NCI-H2107 treated with DMSO at 0.1 percent for 48 hours (cell line): Measurements from ENCODE around the gene ZAP70.
"Not testable (repeated sequence)": the region's sequence is repeated elsewhere in the genome, so short reads cannot be mapped to it uniquely, and the experiment has no call there.

Experiments
- DNase-seq: peaks from one replicate; lab custom pipeline; 2025; ENCODE audit not compliant: unreplicated experiment; lab: John Stamatoyannopoulos, UW

The ZAP70 gene

DNA sequence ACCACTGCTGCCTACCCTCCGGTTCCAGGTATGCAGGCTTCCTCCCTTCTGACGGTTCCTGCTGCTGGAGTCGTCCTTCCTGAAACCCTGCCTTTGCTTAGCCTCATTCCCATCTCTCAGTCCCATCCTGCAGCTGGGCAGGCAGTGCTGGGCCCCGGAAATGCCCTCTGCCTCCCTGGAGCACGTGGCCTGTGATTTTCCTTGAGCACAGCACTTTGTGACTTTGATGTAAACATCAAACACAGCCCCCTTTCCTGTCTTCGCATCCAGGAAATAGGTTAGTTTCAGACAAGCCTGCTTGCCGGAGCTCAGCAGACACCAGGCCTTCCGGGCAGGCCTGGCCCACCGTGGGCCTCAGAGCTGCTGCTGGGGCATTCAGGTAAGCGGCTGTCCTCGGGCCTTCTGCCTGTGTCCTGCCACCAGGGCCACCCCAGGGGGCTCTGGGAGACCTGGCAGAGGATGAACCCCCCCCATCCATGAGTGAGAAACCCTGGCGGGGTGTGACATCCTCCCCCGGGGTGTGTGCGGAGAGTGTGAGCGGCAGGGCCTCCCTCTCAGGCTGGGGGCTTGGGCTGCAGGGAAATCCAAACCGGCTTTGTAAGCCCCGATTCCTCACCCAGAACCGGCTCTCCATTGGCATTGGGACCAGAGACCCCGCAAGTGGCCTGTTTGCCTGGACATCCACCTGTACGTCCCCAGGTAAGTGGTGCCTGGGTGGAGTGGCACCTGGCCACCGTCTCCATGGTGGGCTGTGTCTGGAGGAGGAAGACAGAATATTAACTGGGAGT is at the start of gene ZAP70:
Gene ZAP70 (plus strand): TSS at position 281 of the 788 bp plus-strand sequence. CDS start 10,461 bp downstream, outside the sequence.
- DNase-seq: no peak

DNA sequence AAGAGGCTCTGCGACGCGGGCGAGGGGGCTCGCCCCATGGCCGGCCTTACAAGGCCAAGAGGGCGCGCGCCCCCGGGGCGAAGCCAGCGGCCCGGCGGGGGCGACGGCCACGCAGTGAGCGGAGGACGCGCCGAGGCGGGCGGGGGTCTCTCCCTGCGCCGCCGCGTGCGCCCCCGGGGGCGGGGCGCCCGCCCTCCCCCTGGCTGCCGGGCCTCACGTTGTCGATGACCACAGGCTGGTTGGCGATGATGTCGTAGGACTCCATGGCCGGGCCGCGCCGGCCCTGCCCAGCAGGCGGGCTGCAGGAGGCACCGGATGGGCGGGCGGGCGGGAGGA is 49.8 kb upstream of the ZAP70 start:
- DNase-seq: no peak

DNA sequence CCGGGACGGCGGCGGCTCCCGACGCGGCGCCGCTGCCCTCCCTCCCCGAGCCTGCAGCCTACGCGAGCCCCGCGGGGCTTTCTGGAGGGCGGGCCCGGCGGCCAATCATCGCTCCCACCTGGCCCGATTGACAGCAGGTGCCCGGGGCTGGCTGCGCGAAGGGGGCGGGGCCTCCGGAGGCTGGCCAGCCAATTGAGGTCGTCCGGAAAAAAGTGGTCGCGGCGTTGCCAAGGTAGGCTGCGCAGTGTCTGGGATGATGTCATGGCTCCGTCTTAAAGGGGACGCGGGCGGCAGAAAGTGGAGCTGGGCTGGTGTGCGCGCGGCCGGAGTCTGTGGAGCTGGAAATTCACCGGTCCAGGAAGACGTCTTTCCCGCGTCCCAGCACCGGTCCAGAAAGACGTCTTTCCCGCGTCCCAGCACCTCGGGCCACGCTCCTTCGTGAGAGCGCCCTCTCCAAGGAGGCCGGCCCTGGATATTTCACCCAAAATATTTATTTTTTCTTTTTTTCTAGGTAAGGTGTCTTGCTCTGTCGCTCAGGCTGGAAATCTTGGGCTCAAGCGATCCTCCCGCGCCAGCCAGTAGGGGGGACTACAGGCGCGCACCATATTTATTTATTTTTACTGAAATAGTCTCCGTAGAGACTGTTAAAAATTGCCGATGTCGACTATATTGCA is 49.3 kb upstream of the ZAP70 start, which contains the start of gene ACTR1B:
Gene ACTR1B (minus strand): TSS at position 83 of the 674 bp plus-strand sequence. CDS start 154 bp downstream, outside the sequence.
- DNase-seq: peak; percentile 97

DNA sequence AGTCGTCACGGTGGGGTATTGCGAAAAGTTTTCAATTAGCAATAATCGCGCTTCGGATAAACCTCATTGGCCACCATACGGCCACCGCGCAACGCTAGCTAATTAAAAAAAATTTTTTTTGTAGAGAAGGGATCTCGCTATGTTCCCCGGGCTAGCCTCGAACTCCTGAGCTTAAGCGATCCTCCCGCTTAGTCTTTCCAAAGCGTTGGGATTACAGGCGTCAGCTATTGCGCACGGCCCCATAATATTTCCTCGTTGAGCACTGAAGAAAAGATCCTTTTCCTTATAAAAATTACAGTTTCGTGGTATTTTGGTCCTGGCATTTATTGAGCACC is 48.8 kb upstream of the ZAP70 start:
- no peak for DNase-seq

DNA sequence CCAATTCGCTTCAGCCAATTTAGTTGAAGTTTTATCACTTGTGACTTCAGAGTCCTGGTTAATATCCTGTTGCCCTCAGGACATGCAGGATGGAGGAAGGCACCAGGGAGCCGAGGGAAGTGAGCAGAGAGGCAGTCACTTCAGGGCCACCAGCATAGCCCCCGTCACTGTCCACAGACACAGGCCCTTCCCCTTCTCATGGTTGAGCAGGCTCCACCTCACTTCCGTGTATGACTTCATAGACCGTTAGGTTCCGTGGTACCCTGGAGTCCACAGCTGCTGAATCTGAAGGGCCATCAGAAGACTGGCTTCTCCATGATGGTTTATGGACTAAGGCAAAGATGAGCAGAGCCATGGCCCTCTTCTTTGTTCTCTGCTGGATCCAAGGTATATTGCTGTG is 43.9 kb upstream of the ZAP70 start, which contains the start of gene C2orf92:
Gene C2orf92 (plus strand): TSS at position 266 of the 400 bp plus-strand sequence. CDS start 76 bp downstream, at position 342.
- no peak for DNase-seq

DNA sequence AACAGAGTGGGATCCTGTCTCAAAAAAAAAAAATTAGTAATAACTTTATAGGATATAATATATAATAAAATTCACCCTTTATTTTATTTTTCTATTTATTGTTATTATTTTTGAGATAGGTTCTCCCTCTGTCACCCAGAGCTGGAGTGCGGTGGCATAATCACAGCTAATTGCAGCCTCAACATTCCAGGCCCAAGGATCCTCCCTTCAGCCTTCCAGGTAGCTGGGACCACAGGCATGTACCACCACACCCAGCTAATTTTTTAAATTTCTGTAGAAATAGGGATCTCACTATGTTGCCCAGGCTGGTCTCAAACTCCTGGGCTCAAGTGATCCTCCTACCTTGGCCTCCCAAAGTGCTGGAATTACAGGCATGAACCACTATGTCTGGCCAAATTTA is 42.9 kb upstream of the ZAP70 start:
- no peak for DNase-seq

DNA sequence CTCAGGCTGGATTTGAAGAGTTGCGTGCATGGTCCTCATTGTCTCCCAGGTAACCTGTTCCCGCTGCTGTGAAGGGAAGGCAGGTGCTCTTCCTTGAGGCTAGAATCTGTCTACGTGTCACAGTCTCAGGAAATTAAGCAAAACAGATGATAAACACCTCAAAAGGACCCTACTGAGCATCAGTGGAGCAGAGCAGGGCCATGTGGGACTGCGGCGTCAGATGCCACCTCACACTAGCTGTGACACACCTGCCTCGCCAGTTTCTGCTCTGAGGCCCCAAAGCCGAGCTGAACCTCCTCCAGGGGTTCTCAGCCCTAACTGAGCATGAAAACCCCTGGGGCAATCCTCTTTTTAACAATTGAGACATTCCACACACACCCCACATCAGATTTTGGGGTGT is 41.9 kb upstream of the ZAP70 start:
- DNase-seq: no peak

DNA sequence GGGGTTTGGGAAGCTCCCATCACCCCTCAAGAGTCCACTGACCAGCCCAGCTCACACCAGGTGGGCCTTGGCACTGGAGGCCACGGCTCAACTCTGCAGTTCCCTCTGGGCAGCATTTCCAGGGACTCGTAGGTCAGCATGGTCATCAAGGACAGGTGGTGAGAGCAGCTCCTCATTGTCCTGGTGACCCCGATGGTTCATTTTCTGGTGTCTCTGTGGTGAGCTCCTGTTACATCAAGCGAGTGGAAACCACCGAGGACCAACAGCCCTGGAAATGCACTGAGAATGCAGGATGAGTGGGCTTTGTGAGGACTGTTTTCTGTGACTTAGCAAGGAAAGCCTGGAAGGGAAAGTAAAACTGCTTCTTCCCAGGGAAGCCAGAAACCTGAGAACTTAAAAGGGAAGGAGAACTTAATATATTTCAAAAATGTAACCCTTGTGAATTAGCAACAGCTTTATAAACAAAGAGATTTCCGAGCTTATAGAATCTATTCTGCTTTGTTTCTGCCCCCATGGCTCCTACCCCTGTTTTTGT is 40.7 kb upstream of the ZAP70 start:
- not testable (repeated sequence) for DNase-seq

DNA sequence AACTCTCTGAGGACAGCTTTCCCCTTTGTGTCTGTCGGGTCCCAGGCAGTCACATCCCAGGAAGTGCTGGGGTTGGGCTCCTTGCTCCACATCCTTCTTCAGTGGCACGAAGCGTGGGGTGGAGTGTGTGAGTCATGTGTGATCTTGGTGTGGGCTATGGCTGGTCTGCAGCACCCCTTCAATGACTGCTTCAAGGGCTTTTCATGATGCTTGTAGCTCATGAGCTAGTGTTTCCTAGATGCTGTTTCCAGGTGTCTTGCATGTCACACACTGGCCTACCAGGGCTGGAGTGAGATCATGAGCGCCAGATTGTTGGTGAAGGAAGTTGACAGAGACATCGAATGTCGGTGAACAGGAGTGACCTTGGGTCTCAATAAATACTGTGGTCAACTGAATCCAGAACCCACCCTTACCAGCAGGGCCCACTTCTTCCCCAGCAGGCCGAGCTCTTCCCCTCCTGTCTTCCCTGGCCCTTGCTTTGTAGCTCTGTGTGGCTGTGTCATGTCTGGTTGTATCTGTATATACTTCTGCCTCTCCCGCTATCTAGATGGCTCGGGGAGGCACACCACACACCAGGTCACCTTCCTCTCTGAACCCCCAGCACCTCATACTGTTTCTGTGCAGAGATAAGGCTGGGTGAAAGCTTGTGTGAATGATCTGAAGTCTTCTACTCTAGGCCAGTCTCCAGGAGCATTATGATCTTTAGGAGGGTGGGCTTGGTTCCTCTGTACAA is 40.0 kb upstream of the ZAP70 start:
- no peak for DNase-seq

DNA sequence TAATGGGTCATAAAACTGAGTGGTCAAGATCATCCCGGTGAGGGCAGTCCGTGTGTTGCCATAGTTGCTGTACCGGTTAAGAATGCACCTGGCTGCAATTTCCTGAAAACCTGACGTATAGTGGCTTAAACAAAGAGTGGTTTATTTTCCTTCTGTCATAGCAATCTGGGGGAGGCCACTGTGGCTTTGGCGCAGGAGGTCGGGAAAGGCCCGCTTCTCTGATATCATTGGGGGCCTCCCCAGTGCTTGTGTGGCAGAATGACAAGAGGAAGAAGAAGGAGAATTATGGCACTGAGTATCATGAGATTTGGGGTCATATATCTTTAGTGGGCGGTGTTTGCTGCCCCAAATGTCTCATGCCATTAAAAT is 39.5 kb upstream of the ZAP70 start:
- no peak for DNase-seq

DNA sequence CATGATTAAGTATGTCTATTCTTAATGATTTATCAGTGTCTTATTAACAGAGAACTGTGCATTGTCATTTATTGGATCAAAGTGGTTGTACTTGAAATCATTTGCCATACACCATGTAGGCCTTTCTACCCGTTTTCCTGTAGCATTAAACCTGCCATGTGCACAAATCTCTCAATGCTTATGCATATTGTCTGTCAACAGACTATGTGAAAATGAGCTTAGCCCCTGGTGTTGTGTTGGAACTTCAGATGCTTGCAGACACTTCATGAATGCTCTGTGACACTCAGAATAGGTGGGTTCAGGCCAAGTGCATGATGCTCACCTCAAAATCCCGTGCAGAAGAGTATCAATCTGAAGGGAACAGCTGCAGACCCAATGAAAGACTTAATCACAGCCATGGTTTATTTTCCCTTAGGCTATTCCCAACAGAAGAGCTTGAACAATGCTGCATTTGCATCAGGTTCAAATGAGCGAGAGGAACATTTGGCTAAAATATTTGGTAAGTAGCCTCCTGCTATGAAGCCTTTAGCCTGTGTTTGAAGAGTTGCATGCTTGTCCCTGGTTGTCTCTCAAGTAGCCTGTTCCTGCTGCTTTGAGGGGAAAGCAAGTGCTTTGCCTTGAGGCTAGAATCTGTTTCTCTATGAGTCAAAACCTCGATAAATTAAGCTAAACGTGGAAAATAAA is 37.8 kb upstream of the ZAP70 start:
- peak; percentile 66 for DNase-seq

DNA sequence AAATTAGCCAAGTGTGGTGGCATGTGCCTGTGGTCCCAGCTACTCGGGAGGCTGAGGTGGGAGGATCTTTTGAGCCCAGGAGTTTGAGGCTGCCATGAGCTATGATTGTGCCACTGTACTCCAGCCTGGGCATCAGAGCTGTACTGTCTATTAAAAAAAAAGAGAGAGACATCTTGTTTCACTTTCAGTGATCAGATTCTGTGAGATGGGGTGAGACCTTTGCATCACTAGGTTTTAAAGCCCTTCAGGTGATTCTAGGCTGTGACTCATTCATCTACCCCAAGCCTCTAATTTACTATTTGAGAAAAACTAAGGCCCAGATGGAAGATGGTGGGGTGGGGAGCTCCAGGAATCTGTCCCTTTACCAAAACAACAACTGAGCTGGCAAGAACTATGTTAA is 36.8 kb upstream of the ZAP70 start:
- no peak for DNase-seq

DNA sequence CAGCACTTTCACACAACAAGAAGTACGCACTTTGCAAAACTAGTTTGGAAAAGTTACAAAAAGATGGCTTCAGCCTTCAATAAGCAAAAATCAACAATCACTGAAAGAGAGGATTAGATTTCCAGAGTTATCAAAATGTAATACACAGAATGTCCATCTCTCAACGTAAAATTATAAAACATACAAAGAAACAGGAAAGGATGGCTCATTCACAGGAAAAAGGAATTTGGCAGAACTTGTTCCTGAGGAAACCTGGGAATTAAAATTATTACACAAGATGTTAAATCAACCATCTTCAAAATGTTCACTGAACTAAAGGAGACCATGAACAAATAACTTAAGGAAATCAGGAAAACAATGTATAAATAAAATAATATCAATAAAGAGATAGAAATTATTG is 35.9 kb upstream of the ZAP70 start:
- no peak for DNase-seq

DNA sequence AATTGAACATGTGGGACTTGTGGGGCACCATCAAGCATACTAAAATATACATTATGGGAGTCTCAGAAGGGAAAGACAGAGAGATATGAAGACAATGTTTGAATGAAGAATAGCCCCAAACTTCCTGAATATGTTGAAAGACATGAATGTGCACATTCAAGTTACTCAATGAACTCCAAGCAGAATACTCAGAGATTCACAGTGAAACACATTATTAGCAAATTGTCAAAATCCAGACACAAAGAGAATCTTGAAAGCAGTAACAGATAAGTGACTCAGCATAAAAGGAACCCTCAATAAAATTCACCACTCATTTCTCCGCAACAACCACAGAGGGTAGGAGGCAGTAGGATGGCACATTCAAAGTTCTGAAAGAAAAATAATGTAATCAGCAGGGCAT is 35.1 kb upstream of the ZAP70 start:
- DNase-seq: no peak

DNA sequence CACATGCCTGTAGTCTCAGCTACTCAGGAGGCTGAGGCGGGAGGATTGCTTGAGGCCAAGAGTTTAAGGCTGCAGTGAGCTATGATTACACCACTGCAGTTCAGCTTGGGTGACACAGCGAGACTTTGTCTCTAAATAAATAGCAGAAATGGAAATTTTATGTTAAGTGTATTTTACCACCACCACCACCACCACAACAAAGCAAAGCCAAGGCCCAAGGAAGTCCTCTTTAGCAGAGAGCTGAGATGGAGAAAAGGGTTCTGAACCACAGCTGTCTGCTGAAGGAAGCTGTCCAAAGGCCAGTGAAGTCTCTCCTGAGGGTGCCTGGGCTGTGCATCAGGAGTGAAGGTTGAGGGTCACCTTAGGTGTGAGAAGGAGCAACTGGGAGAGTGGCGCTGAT is 26.1 kb upstream of the ZAP70 start:
- DNase-seq: not testable (repeated sequence)

DNA sequence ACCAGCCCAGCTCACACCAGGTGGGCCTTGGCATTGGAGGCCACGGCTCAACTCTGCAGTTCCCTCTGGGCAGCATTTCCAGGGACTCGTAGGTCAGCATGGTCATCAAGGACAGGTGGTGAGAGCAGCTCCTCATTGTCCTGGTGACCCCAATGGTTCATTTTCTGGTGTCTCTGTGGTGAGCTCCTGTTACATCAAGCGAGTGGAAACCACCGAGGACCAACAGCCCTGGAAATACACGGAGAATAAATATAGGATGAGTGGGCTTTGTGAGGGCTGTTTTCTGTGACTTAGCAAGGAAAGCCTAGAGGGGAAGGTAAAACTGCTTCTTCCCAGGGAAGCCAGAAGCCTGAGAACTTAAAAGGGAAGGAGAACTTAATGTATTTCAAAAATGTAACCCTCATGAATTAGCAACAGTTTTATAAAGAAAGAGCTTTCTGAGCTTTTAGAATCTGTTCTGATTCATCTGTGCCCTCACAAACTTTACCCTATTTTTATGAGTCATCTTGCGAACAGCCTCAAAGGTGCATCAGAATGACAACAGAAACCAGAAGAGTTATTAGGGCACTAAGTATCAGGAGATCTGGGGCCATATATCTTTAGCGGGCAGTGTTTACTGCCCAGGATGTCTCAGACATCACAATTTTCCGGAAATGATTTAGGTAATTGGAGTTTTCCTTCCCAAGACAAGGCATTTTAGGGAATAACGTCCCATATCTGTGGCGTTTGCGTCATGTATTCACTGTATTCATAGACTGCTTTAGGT is 25.1 kb upstream of the ZAP70 start:
- DNase-seq: no peak

DNA sequence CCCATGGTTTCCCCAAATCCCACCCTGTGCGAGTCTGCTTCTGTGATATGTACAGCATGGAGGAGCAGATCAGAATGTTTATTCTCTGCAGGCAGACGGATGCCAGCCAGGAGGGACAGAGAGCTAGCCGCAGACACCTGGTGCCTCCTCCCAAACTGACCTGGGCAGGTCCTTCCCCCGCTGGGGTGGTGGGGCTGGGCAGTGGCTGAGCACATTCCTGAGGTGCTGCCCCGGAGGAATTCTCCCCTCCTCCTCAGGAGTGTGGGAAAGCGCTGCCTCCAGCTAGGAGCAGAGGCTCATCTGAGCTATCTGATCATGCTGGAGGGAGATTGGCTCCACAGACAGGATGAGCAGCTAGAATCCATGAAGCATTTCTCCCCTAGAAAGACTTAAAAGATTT is 22.2 kb upstream of the ZAP70 start:
- no peak for DNase-seq

DNA sequence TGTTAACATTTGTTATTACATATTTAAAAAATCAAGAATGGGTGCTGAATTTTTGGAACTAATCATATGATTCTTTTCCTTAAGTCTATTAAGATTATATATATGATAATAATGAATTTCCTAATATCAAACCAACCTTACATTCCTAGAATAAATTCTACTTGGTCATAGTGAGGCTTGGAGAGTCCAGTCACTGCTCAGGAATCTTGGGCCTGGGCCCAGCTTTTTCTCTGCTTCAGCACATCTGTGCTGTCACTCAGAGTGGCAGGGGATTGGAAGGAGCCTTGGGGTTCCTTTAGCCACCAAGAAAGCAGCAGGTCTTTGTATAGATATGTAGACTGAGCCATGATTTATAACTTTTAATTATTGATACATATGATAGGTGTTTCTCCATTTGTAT is 19.9 kb upstream of the ZAP70 start:
- no peak for DNase-seq

DNA sequence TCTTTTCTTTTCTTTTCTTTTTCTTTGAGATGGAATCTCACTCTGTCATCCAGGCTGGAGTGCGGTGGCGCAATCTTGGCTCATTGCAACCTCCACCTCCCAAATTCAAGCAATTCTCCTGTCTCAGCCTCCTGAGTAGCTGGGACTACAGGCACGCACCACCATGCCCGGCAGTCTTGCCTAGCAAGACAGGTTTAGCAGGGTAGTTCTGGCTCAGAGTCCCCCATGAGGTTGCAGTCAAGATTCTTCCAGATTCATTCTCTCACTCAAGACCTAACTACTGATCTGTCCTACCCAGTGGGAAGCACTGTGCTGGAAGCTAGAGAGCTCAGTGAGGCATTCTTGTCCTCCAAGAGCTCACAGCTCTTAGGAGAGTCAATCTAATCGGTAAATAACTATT is 17.6 kb upstream of the ZAP70 start:
- DNase-seq: no peak
